K562 (cell line): ENCODE results near the gene XYLB. TPM values are rescaled to one million over a fixed set of nuclear protein-coding genes. Genes with fewer than 3 reads are reported as not detected.

Experiments used
- ATAC-seq: fragments of 200-7000 bp; cut with Tn5 transposase; 3 replicates; pipeline ENCODE4 v1.9.1; 2020; ENCODE audit warnings: moderate library complexity
- BruUV-seq: library from RNA; stranded (reverse); fragments of 400-500 nt; replicated peaks from 2 replicates; lab custom pipeline; 2021; lab: Mats Ljungman, UMichigan
- CTCF ChIA-PET: fragments of 300-600 bp; formaldehyde crosslinking; extraction: SDS; loops from one replicate; lab custom pipeline; 2021; ENCODE audit warnings: low intra/inter-chr PET ratio; lab: Yijun Ruan, JAX
- POLR2A ChIA-PET: fragments of 300-600, 350-650 bp; sonication (Branson Sonifier 250); formaldehyde crosslinking; extraction: SDS; loops from one replicate; lab custom pipeline; 2021; ENCODE audit warnings: antibody characterized with exemption, inconsistent platforms; lab: Yijun Ruan, JAX
- DNase-seq, 4 experiments: peaks; one replicate each; pipeline versions ENCODE4 v3.0.0 to v3.0.0-alpha.2; 2011 to 2018; ENCODE audit warnings: low spot score in 3 of 4, mixed read lengths in 3 of 4; ENCODE audit errors: extremely low read depth in 1 of 4
- FAIRE-seq: peaks from 2 replicates; lab custom pipeline; 2011; peaks lifted over from hg19 to GRCh38; lab: Jason Lieb, UNC
- H2AFZ ChIP-seq: 2 replicates; pipeline ENCODE4 v1.6.0; 2011; ENCODE audit warnings: low read depth, low read length, control low read depth, inconsistent platforms
- H3K27ac ChIP-seq: fragments of 200-600 bp; 3 replicates; pipeline ENCODE4 v1.8.0; 2011; ENCODE audit warnings: low read depth, mild to moderate bottlenecking, control low read depth, inconsistent platforms, low read length, moderate library complexity, mixed read lengths; ENCODE audit errors: extremely low read depth
- H3K27me3 ChIP-seq, 2 experiments: fragments of 300-600 bp in 1 of 2; 2 replicates in 1 of 2; 3 replicates in 1 of 2; pipeline versions ENCODE4 v1.6.0 to v1.8.0; 2011; ENCODE audit warnings: inconsistent platforms in 2 of 2, low read length in 2 of 2, mild to moderate bottlenecking in 1 of 2, mixed read lengths in 1 of 2, moderate library complexity in 1 of 2; ENCODE audit not compliant: control insufficient read depth in 2 of 2, insufficient read depth in 2 of 2
- H3K36me3 ChIP-seq: fragments of 300-600 bp; 3 replicates; pipeline ENCODE4 v1.8.0; 2011; ENCODE audit warnings: mild to moderate bottlenecking, low read length, inconsistent platforms; ENCODE audit not compliant: control insufficient read depth, insufficient read depth
- H3K4me1 ChIP-seq, 2 experiments: fragments of 200-600 bp in 1 of 2; replicated peaks in 1 of 2; 2 replicates in 1 of 2; 3 replicates in 1 of 2; pipeline versions ENCODE4 v1.5.1 to v1.8.0; 2011; ENCODE audit warnings: inconsistent platforms in 2 of 2, low read length in 2 of 2, mild to moderate bottlenecking in 1 of 2, mixed read lengths in 1 of 2, moderate library complexity in 1 of 2; ENCODE audit not compliant: control insufficient read depth in 2 of 2, insufficient read depth in 2 of 2
- H3K4me2 ChIP-seq: 2 replicates; pipeline ENCODE4 v1.6.1; 2011; ENCODE audit warnings: low read length, control low read depth, inconsistent platforms, mixed read lengths; ENCODE audit not compliant: insufficient read depth
- H3K4me3 ChIP-seq: fragments of 200-600 bp; sonication (generic), shearing (Covaris generic); 2 replicates; pipeline ENCODE4 v1.5.1; 2016; ENCODE audit warnings: control low read depth, inconsistent platforms
- H3K79me2 ChIP-seq: fragments of 200-600 bp; 3 replicates; pipeline ENCODE4 v1.8.0; 2011; ENCODE audit warnings: low read length, inconsistent platforms; ENCODE audit not compliant: control insufficient read depth, insufficient read depth
- H3K9ac ChIP-seq, 2 experiments: 2 replicates each; pipeline versions ENCODE4 v1.6.0 to v1.6.1; 2011; ENCODE audit warnings: low read depth in 2 of 2, low read length in 2 of 2, control low read depth in 1 of 2, inconsistent platforms in 1 of 2, mild to moderate bottlenecking in 1 of 2, mixed read lengths in 1 of 2; ENCODE audit not compliant: insufficient read depth in 1 of 2
- H3K9me1 ChIP-seq: one replicate; pipeline ENCODE4 v1.6.0; 2011; ENCODE audit warnings: inconsistent platforms, mild to moderate bottlenecking, low read length, moderate library complexity; ENCODE audit not compliant: control insufficient read depth, insufficient read depth
- H3K9me3 ChIP-seq: replicated peaks from 2 replicates; pipeline ENCODE4 v1.5.1; 2011; ENCODE audit warnings: low read depth, low read length, inconsistent platforms; ENCODE audit not compliant: control insufficient read depth, insufficient read depth
- H4K20me1 ChIP-seq: replicated peaks from 2 replicates; pipeline ENCODE4 v1.6.1; 2011; ENCODE audit warnings: low read length, inconsistent platforms, mixed read lengths; ENCODE audit not compliant: control insufficient read depth, insufficient read depth
- CEBPB ChIP-seq: fragments of 450-650 bp; IDR thresholded peaks from 2 replicates; pipeline ENCODE4 v1.6.1; 2016; ENCODE audit warnings: missing genetic modification characterization, missing compliant biosample characterization
- GATAD2B ChIP-seq: fragments of 450-650 bp; IDR thresholded peaks from 2 replicates; pipeline ENCODE4 v1.6.1; 2017; ENCODE audit warnings: mild to moderate bottlenecking, borderline replicate concordance
- MTA2 ChIP-seq: fragments of 450-650 bp; IDR thresholded peaks from 2 replicates; pipeline ENCODE4 v1.6.1; 2016; ENCODE audit warnings: low read depth
- SMARCC2 ChIP-seq: fragments of 450-650 bp; IDR thresholded peaks from 2 replicates; pipeline ENCODE4 v1.6.1; 2017; ENCODE audit warnings: antibody characterized with exemption, moderate library complexity, mild to moderate bottlenecking, low read depth
- STAG1 ChIP-seq: sonication (generic); formaldehyde crosslinking; IDR thresholded peaks from 2 replicates; pipeline ENCODE4 v1.5.0; 2020; ENCODE audit warnings: missing genetic modification reagents, borderline replicate concordance
- ZNF224 ChIP-seq: sonication (generic); formaldehyde crosslinking; IDR thresholded peaks from 2 replicates; pipeline ENCODE4 v1.8.0; 2022; ENCODE audit warnings: mild to moderate bottlenecking, missing genetic modification reagents
- WGBS: fragments of 100-300 bp; shearing (Covaris generic); methylation state at CpG from one replicate; pipeline ENCODE4 v1.1.6; 2016; ENCODE audit warnings: low coverage, mixed read lengths; ENCODE audit not compliant: insufficient coverage; ENCODE audit errors: missing lambda C conversion rate; 5-methylcytosine and 5-hydroxymethylcytosine counted together
- in situ Hi-C: fragments of 300-500 bp; cut with MboI; formaldehyde crosslinking; loops from 4 replicates; pipeline ENCODE4 v1.15.0; 2018; ENCODE audit warnings: inconsistent platforms, mixed read lengths
- intact Hi-C: fragments of 100-400 bp; cut with micrococcal nuclease; formaldehyde crosslinking; loops from 2 replicates; pipeline ENCODE4 v1.14.2; 2022
- polyA plus RNA-seq, 8 experiments: library from polyadenylated mRNA; depleted of rRNA in 4 of 8; stranded (reverse) in 5 of 8; unstranded in 3 of 8; fragments of >200 nt; fragmentation: Nextera tagmentation in 2 of 8; fragmentation: Illumina TruSeq in 1 of 8; extraction: Ambion mirVana in 2 of 8; extraction: Trizol in 1 of 8; gene quantifications; 2 replicates each; pipeline versions ENCODE4 v1.2.1 to v1.2.3, GENCODE V29; 2011 to 2014; ENCODE audit warnings: inconsistent platforms in 1 of 8, missing spikeins in 1 of 8
- total RNA-seq, 7 experiments: library from RNA; depleted of rRNA in 6 of 7; stranded (reverse); fragments of >200 nt in 6 of 7; fragmentation: Illumina TruSeq in 2 of 7; extraction: Trizol in 2 of 7; gene quantifications; 2 replicates each; pipeline versions ENCODE4 v1.2.1 to v1.2.3, GENCODE V29; 2011 to 2021; ENCODE audit warnings: low replicate concordance in 1 of 7
- TF ChIP-seq, protein P1 (sequence below): fragments of 450-650 bp; IDR thresholded peaks from 2 replicates; pipeline ENCODE4 v1.6.1; 2017; ENCODE audit warnings: mild to moderate bottlenecking, moderate library complexity
- TF ChIP-seq, protein P2 (sequence below), 2 experiments: fragments of 450-650 bp in 1 of 2; sonication (generic) in 1 of 2; formaldehyde crosslinking in 1 of 2; IDR thresholded peaks in 1 of 2; conservative IDR thresholded peaks in 1 of 2; 2 replicates each; pipeline versions ENCODE4 v1.6.1 to v1.8.1; 2016 to 2023; ENCODE audit warnings: mild to moderate bottlenecking in 2 of 2, moderate library complexity in 2 of 2, inconsistent platforms in 1 of 2, missing genetic modification reagents in 1 of 2

The XYLB gene
- total and polyA plus RNA-seq, 9 of the 15 experiments (the other 6 are each of a cell fraction or from before 2014, with no cell fraction given) = 4.0 to 20.2 (median 13.2) TPM

DNA sequence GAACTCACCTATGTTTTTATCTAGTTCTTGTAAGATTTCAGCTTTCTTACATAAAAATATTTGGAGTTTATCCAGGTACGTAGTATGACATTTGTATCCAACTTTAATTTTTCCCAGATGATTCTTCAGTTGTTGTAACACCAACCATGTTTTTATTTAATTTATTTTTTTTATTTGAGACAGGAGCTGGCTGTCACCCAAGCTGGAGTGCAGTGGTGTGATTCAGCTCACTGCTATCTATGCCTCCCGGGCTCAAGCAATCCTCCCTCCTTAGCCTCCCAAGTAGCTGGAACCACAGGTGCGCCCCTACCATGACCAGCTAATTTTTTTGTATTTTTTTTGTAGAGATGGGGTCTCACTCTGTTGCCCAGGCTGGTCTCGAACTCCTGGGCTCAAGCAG lies 6.6 kb downstream of the XYLB start:
- H2AFZ ChIP-seq = no peak overlapping the region
- no TSS peak for BruUV-seq
- no peak overlapping the region for H3K4me3 ChIP-seq
- CTCF ChIA-PET = no interaction called here
- no peaks in the 10 kb centered on the region for H3K27me3 ChIP-seq
- H3K27ac ChIP-seq = no peak overlapping the region
- peaks cover 80% of the 10 kb centered on the region for H3K36me3 ChIP-seq
- H3K9me3 ChIP-seq = no peaks in the 10 kb centered on the region
- no peaks in the 10 kb centered on the region for H3K9me1 ChIP-seq
- in situ Hi-C loops = no loop called here
- H3K4me1 ChIP-seq = peaks cover 0 to 21% of the 10 kb centered on the region in 2 experiments; a peak in 2 of 5 replicates
- TF ChIP-seq, protein P1, sequence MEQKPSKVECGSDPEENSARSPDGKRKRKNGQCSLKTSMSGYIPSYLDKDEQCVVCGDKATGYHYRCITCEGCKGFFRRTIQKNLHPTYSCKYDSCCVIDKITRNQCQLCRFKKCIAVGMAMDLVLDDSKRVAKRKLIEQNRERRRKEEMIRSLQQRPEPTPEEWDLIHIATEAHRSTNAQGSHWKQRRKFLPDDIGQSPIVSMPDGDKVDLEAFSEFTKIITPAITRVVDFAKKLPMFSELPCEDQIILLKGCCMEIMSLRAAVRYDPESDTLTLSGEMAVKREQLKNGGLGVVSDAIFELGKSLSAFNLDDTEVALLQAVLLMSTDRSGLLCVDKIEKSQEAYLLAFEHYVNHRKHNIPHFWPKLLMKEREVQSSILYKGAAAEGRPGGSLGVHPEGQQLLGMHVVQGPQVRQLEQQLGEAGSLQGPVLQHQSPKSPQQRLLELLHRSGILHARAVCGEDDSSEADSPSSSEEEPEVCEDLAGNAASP = no peak
- TF ChIP-seq MTA2 = no peak
- no peak for TF ChIP-seq GATAD2B
- TF ChIP-seq STAG1 = no peak
- TF ChIP-seq, protein P2, sequence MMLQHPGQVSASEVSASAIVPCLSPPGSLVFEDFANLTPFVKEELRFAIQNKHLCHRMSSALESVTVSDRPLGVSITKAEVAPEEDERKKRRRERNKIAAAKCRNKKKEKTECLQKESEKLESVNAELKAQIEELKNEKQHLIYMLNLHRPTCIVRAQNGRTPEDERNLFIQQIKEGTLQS (IDR thresholded peaks at IDR 0.05) = no peak
- TF ChIP-seq, protein P2 (CRISPR knock-in tag; conservative IDR thresholded peaks at IDR 0.05) = no peak
- TF ChIP-seq ZNF224 (CRISPR knock-in tag) = no peak
- no peak for TF ChIP-seq SMARCC2
- TF ChIP-seq CEBPB (tag) = no peak
- ATAC-seq (no peak), FAIRE-seq (no peak), DNase-seq (no peak)
- 95% methylated on average over 4 of the region's 4 CpGs for WGBS
- no peaks in the 10 kb centered on the region for H4K20me1 ChIP-seq
- H3K79me2 ChIP-seq = peaks cover 67% of the 10 kb centered on the region
- no peak overlapping the region for H3K9ac ChIP-seq
- POLR2A ChIA-PET = interaction anchor here (0.6 to 1.2 kb wide), 3 partner anchors 17 to 90 kb away, joined by 3 to 5 read pairs (median 3); no protein-coding TSS in a partner anchor
- H3K4me2 ChIP-seq = no peak overlapping the region
- intact Hi-C loops = no loop called here
